Measurements from ENCODE around the gene EXO1. TPM values are rescaled to one million over a fixed set of nuclear protein-coding genes. Genes with fewer than 3 reads are reported as not detected.

EXO1 gene
- total and polyA plus RNA-seq, 2 experiments from 2014 or later = 3.1 to 5.0 TPM

- Histone ChIP-seq H3K79me2 (no peaks in the 10 kb centered on the region), H3K4me1 (ENCODE audit: insufficient read depth) (no peaks in the 10 kb centered on the region), H3K27me3 (no peaks in the 10 kb centered on the region), H3K4me2 (no peak overlapping the region), H2AFZ (no peak overlapping the region), H3K36me3 (replicated peaks; ENCODE audit: insufficient read depth, low read depth) (no peaks in the 10 kb centered on the region), H3K4me3 (no peak overlapping the region), H3K27ac (no peak overlapping the region), H3K9me3 (ENCODE audit: low read depth) (no peaks in the 10 kb centered on the region), H4K20me1 (ENCODE audit: insufficient read depth, poor library complexity, severe bottlenecking) (no peaks in the 10 kb centered on the region), H3K9me2 (replicated peaks; ENCODE audit: insufficient read depth) (no peaks in the 10 kb centered on the region)
- no peak for DNase-seq (ENCODE audit: low spot score)
- 94% methylated on average over 6 of the region's 6 CpGs for WGBS (ENCODE audit: low lambda C conversion rate, missing lambda C conversion rate)
- TF ChIP-seq, protein P1, sequence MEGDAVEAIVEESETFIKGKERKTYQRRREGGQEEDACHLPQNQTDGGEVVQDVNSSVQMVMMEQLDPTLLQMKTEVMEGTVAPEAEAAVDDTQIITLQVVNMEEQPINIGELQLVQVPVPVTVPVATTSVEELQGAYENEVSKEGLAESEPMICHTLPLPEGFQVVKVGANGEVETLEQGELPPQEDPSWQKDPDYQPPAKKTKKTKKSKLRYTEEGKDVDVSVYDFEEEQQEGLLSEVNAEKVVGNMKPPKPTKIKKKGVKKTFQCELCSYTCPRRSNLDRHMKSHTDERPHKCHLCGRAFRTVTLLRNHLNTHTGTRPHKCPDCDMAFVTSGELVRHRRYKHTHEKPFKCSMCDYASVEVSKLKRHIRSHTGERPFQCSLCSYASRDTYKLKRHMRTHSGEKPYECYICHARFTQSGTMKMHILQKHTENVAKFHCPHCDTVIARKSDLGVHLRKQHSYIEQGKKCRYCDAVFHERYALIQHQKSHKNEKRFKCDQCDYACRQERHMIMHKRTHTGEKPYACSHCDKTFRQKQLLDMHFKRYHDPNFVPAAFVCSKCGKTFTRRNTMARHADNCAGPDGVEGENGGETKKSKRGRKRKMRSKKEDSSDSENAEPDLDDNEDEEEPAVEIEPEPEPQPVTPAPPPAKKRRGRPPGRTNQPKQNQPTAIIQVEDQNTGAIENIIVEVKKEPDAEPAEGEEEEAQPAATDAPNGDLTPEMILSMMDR (IDR thresholded peaks at IDR 0.05; ENCODE audit: poor library complexity) = no peak
- TF ChIP-seq EZH2phosphoT487 (IDR thresholded peaks at IDR 0.05; ENCODE audit: low read depth, severe bottlenecking, unreplicated experiment) (no peak), EZH2 (IDR thresholded peaks at IDR 0.05; ENCODE audit: borderline replicate concordance) (no peak)
Measured at GRCh38 chr1:241881440-241881839, 33.4 kb downstream of the EXO1 start.

DNA sequence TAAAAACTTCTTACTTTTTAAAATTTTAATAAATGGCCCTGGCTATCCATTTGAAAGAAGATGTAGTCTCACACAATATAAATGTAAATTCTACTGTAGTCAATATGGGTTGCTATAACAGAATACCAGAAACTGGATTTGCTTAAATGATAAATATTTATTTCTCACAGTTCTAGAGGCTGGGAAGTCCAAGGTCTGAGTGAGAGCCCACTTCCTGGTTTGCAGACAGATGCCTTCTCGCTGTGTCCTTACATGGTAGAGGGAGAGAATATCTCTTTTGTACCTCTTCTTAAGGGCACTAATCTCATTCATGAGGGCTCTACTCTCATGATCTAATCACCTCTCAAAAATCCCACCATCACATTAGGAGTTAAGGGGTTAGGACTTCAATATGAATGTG, 35.2 kb downstream of the EXO1 start:
- Histone ChIP-seq H3K9me3 (ENCODE audit: low read depth) (no peaks in the 10 kb centered on the region), H4K20me1 (ENCODE audit: insufficient read depth, poor library complexity, severe bottlenecking) (no peaks in the 10 kb centered on the region), H3K79me2 (no peaks in the 10 kb centered on the region), H3K27ac (no peak overlapping the region), H3K36me3 (replicated peaks; ENCODE audit: insufficient read depth, low read depth) (no peaks in the 10 kb centered on the region), H3K27me3 (no peaks in the 10 kb centered on the region), H3K9me2 (replicated peaks; ENCODE audit: insufficient read depth) (no peaks in the 10 kb centered on the region), H2AFZ (no peak overlapping the region), H3K4me1 (ENCODE audit: insufficient read depth) (no peaks in the 10 kb centered on the region), H3K4me3 (no peak overlapping the region), H3K4me2 (no peak overlapping the region)
- no peak for DNase-seq (ENCODE audit: low spot score)
- TF ChIP-seq EZH2 (IDR thresholded peaks at IDR 0.05; ENCODE audit: borderline replicate concordance) (no peak), EZH2phosphoT487 (IDR thresholded peaks at IDR 0.05; ENCODE audit: low read depth, severe bottlenecking, unreplicated experiment) (no peak)
- TF ChIP-seq, protein P1 (IDR thresholded peaks at IDR 0.05; ENCODE audit: poor library complexity) = no peak
- 63% methylated on average over 1 of the region's 1 CpG for WGBS (ENCODE audit: low lambda C conversion rate, missing lambda C conversion rate)

DNA sequence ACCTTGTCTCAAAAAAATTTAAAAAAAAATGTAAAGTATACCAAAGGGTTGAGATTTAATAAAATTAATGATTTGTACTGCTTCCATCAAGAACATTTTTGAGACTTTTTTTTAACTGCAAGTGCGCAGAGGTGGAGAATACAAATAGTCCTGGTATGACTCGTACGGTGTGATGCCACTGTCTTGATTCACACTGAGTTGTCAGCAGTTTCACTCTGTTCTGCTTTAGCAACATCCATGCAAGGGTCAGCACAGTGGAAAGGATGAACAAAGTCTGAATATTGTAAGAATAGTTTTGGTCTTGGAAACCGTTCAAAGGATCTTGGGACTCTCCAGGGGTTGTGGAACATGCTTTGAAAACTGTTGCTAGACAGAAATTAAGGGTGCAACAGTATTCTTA, 40.2 kb downstream of the EXO1 start:
- Histone ChIP-seq H3K9me3 (ENCODE audit: low read depth) (no peaks in the 10 kb centered on the region), H3K4me1 (ENCODE audit: insufficient read depth) (no peaks in the 10 kb centered on the region), H3K79me2 (no peaks in the 10 kb centered on the region), H4K20me1 (ENCODE audit: insufficient read depth, poor library complexity, severe bottlenecking) (no peaks in the 10 kb centered on the region), H3K27me3 (no peaks in the 10 kb centered on the region), H3K4me2 (no peak overlapping the region), H2AFZ (no peak overlapping the region), H3K36me3 (replicated peaks; ENCODE audit: insufficient read depth, low read depth) (no peaks in the 10 kb centered on the region), H3K27ac (no peak overlapping the region), H3K9me2 (replicated peaks; ENCODE audit: insufficient read depth) (no peaks in the 10 kb centered on the region), H3K4me3 (no peak overlapping the region)
- TF ChIP-seq EZH2phosphoT487 (IDR thresholded peaks at IDR 0.05; ENCODE audit: low read depth, severe bottlenecking, unreplicated experiment) (no peak), EZH2 (IDR thresholded peaks at IDR 0.05; ENCODE audit: borderline replicate concordance) (no peak)
- TF ChIP-seq, protein P1 (IDR thresholded peaks at IDR 0.05; ENCODE audit: poor library complexity) = no peak
- no peak for DNase-seq (ENCODE audit: low spot score)
- WGBS (ENCODE audit: low lambda C conversion rate, missing lambda C conversion rate) = 96% methylated on average over 4 of the region's 4 CpGs

GRCh38 chr1:241891296-241891695, 43.3 kb downstream of the EXO1 start:
- Histone ChIP-seq H3K4me3 (no peak overlapping the region), H4K20me1 (ENCODE audit: insufficient read depth, poor library complexity, severe bottlenecking) (no peaks in the 10 kb centered on the region), H3K4me2 (no peak overlapping the region), H3K79me2 (no peaks in the 10 kb centered on the region), H3K36me3 (replicated peaks; ENCODE audit: insufficient read depth, low read depth) (no peaks in the 10 kb centered on the region), H3K9me2 (replicated peaks; ENCODE audit: insufficient read depth) (no peaks in the 10 kb centered on the region), H3K9me3 (ENCODE audit: low read depth) (no peaks in the 10 kb centered on the region), H3K27me3 (no peaks in the 10 kb centered on the region), H3K27ac (no peak overlapping the region), H2AFZ (no peak overlapping the region), H3K4me1 (ENCODE audit: insufficient read depth) (no peaks in the 10 kb centered on the region)
- TF ChIP-seq, protein P1 (IDR thresholded peaks at IDR 0.05; ENCODE audit: poor library complexity) = no peak
- TF ChIP-seq EZH2 (IDR thresholded peaks at IDR 0.05; ENCODE audit: borderline replicate concordance) = no peak
- TF ChIP-seq EZH2phosphoT487 (IDR thresholded peaks at IDR 0.05; ENCODE audit: low read depth, severe bottlenecking, unreplicated experiment) = no peak
- DNase-seq (ENCODE audit: low spot score) = no peak
- 93% methylated on average over 3 of the region's 3 CpGs for WGBS (ENCODE audit: low lambda C conversion rate, missing lambda C conversion rate)
